ENCODE results near the gene PTGFR. TPM values are rescaled to one million over a fixed set of nuclear protein-coding genes. Genes with fewer than 3 reads are reported as not detected.

The PTGFR gene
- total and polyA plus RNA-seq, 10 of the 15 experiments (the other 5 are each of a cell fraction or from before 2014, with no cell fraction given): not detected

GRCh38 chr1:78520216-78520615 lies 29.4 kb downstream of the PTGFR start:
- RAD21 ChIA-PET (ENCODE audit: unreplicated experiment): no interaction called here
- Histone ChIP-seq H4K20me1 (ENCODE audit: control insufficient read depth, insufficient read depth) (no peaks in the 10 kb centered on the region), H3K4me1 (ENCODE audit: control insufficient read depth, insufficient read depth, low read length) (no peaks in the 10 kb centered on the region), H2AFZ (ENCODE audit: control insufficient read depth, low read depth, low read length) (no peak overlapping the region), H3K4me3 (no peak overlapping the region), H3K9me3 (replicated peaks; ENCODE audit: control insufficient read depth, insufficient read depth, low read length) (no peaks in the 10 kb centered on the region), H3K36me3 (ENCODE audit: control insufficient read depth in 2 of 2, insufficient read depth in 2 of 2, low read length in 1 of 2) (no peaks in the 10 kb centered on the region), H3K27ac (ENCODE audit: control insufficient read depth, insufficient read depth) (no peak overlapping the region), H3K79me2 (ENCODE audit: control insufficient read depth, insufficient read depth, low read length) (no peaks in the 10 kb centered on the region), H3K9ac (ENCODE audit: control insufficient read depth, insufficient read depth, low read length) (no peak overlapping the region), H3K4me2 (ENCODE audit: control insufficient read depth, insufficient read depth) (no peak overlapping the region), H3K27me3 (replicated peaks in 1 of 2; ENCODE audit: control insufficient read depth in 2 of 2, insufficient read depth in 2 of 2, low read length in 1 of 2) (no peaks in the 10 kb centered on the region)
- intact Hi-C loops (cut with micrococcal nuclease; ENCODE audit: unreplicated experiment) (no loop called here), in situ Hi-C loops (cut with MboI) (no loop called here)
- 39% methylated on average over 6 of the region's 6 CpGs for WGBS (ENCODE audit: insufficient coverage, insufficient replicate concordance, low lambda C conversion rate, missing lambda C conversion rate)
- BruUV-seq (replicated peaks): no TSS peak
- POLR2A ChIA-PET: no interaction called here
- TF ChIP-seq SMAD5 (IDR thresholded peaks at IDR 0.05; ENCODE audit: low read depth) (no peak), BCL3 (IDR thresholded peaks at IDR 0.05; ENCODE audit: borderline replicate concordance, insufficient read depth, low read depth, low read length, poor library complexity, severe bottlenecking) (no peak), E2F8 (IDR thresholded peaks at IDR 0.05; ENCODE audit: low read depth, partially characterized antibody) (no peak), CTCF (IDR thresholded peaks at IDR 0.05 in 2 of 3, conservative IDR thresholded peaks at IDR 0.05 in 1 of 3; ENCODE audit: control insufficient read depth in 2 of 3, extremely low read depth in 1 of 3, insufficient read depth in 1 of 3, low read depth in 3 of 3, low read length in 3 of 3) (no peak), MTA3 (IDR thresholded peaks at IDR 0.05; ENCODE audit: borderline replicate concordance, low read length) (no peak)
- SMC1A ChIA-PET (ENCODE audit: uncharacterized antibody, unreplicated experiment): no interaction called here
- ATAC-seq: no peak
- CTCF ChIA-PET: no interaction called here
- no peak for FAIRE-seq
- DNase-seq (ENCODE audit: low read depth, low spot score): no peak
